Thyroid gland (tissue), 4 donors: ENCODE data around the gene PIK3R6.

Experiments
- CTCF ChIP-seq, 6 experiments: fragments of 200-600 bp in 3 of 6; fragments of 450-650 bp in 3 of 6; sonication (generic) in 3 of 6; IDR thresholded peaks; one replicate each; pipeline ENCODE4 v1.5.1; 2016 to 2019; ENCODE audit warnings: antibody characterized with exemption in 6 of 6, mild to moderate bottlenecking in 2 of 6, inconsistent platforms in 1 of 6, moderate library complexity in 1 of 6
- POLR2A ChIP-seq, 2 donors: fragments of 450-650 bp; IDR thresholded peaks; one replicate each; pipeline ENCODE4 v1.6.1; 2017; ENCODE audit warnings: antibody characterized with exemption in 2 of 2, mild to moderate bottlenecking in 2 of 2, moderate library complexity in 1 of 2

- no peak for TF ChIP-seq CTCF (IDR thresholded peaks at IDR 0.05)
- TF ChIP-seq POLR2A (IDR thresholded peaks at IDR 0.05): no peak
These were observed 109.3 kb downstream of the PIK3R6 start, which contains the start of gene SPDYE4 for GRCh38 chr17:8758137-8758596.
